Stimulated activated naive CD8-positive, alpha-beta T cell treated with anti-CD3 and anti-CD28 coated beads, Interleukin-15, amount 100 ng/mL, for 72 hours (primary cell): ENCODE data around the gene CSF2RB.

Source experiments
- ATAC-seq: fragments of 150-1000 bp; cut with Tn5 transposase; 2 replicates; pipeline ENCODE4 v1.10.0; 2021; ENCODE audit warnings: mild to moderate bottlenecking, moderate library complexity
- DNase-seq, 2 donors: peaks; one replicate each; pipeline ENCODE4 v3.0.0; 2021 to 2022
- H3K27ac Mint-ChIP-seq, 2 donors: one replicate each; pipeline ENCODE4 v1.8.0; 2022; ENCODE audit warnings: mild to moderate bottlenecking in 2 of 2, mixed read lengths in 2 of 2, moderate library complexity in 2 of 2
- H3K27me3 Mint-ChIP-seq: one replicate; pipeline ENCODE4 v1.8.0; 2022; ENCODE audit warnings: mixed read lengths
- H3K4me1 Mint-ChIP-seq: one replicate; pipeline ENCODE4 v1.8.0; 2022; ENCODE audit warnings: mild to moderate bottlenecking, mixed read lengths
- H3K4me3 Mint-ChIP-seq, 2 donors: one replicate each; pipeline ENCODE4 v1.8.0; 2022; ENCODE audit warnings: mild to moderate bottlenecking in 2 of 2, mixed read lengths in 2 of 2, moderate library complexity in 1 of 2
- H3K9me3 Mint-ChIP-seq, 2 donors: one replicate each; pipeline ENCODE4 v1.8.0; 2022; ENCODE audit warnings: mixed read lengths in 2 of 2

Gene CSF2RB

DNA sequence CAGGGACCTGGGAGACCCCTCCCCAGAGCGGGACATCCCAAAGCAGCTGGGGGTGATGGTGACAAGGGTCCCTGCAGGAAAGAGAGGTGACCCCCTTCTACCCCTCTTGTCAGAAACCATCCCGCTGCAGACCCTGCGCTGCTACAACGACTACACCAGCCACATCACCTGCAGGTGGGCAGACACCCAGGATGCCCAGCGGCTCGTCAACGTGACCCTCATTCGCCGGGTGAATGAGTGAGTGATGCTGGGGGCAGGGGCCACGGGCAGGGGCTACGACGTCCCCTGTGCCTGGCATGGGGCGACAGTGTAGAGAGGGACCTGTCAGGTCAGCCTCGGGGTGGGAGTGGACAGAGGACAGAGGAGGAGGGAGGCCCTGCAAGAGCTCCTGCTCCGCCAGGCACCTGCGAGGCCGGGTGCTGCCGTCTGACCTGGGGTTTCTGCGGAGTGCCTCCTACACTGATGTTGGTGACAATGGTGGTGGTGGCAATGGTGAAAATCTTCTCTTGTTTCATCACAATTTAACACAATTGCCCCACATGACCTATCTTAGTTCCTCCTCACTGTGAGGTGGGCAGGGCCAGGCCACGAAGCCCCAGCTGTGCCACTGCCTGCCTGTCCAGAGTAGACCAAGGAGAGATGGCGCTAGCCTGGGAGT lies 9.8 kb downstream of the CSF2RB start:
- no peak for DNase-seq
- Mint-ChIP-seq H3K9me3 (peaks cover 0 to 3% of the 10 kb centered on the region in 2 donors), H3K27me3 (peaks cover 55% of the 10 kb centered on the region), H3K4me1 (peaks cover 8% of the 10 kb centered on the region), H3K4me3 (no peak overlapping the region), H3K27ac (no peak overlapping the region)
- no peak for ATAC-seq

GRCh38 chr22:36924151-36924698 lies 10.8 kb downstream of the CSF2RB start:
- H3K9me3 Mint-ChIP-seq, result peaks cover 0 to 3% of the 10 kb centered on the region in 2 donors
- no peak for DNase-seq

GRCh38 chr22:36925388-36926290 lies 12.2 kb downstream of the CSF2RB start:
- H3K27me3 Mint-ChIP-seq, result peaks cover 42% of the 10 kb centered on the region

More at GRCh38 chr22:36924151-36924698, 10.8 kb downstream of the CSF2RB start:
- no peak overlapping the region for H3K4me3 Mint-ChIP-seq
- peaks cover 8% of the 10 kb centered on the region for H3K4me1 Mint-ChIP-seq
- no peak for ATAC-seq
- H3K27me3 Mint-ChIP-seq, result peaks cover 54% of the 10 kb centered on the region
- peak overlapping the region in 1 of 2 donors; percentile 5 for H3K27ac Mint-ChIP-seq

GRCh38 chr22:36926309-36926708 lies 12.9 kb downstream of the CSF2RB start:
- peaks cover 3% of the 10 kb centered on the region for H3K4me1 Mint-ChIP-seq
- ATAC-seq (no peak), DNase-seq (no peak)
- peak overlapping the region in 1 of 2 donors; percentile 92 for H3K27ac Mint-ChIP-seq
- H3K4me3 Mint-ChIP-seq, result no peak overlapping the region
- no peaks in the 10 kb centered on the region for H3K9me3 Mint-ChIP-seq
- peaks cover 35% of the 10 kb centered on the region for H3K27me3 Mint-ChIP-seq

More at GRCh38 chr22:36925388-36926290, 12.2 kb downstream of the CSF2RB start:
- DNase-seq (no peak), ATAC-seq (no peak)
- H3K27ac Mint-ChIP-seq, result peak overlapping the region; percentile 55 to 92
- H3K4me1 Mint-ChIP-seq, result peaks cover 8% of the 10 kb centered on the region
- no peaks in the 10 kb centered on the region for H3K9me3 Mint-ChIP-seq
- H3K4me3 Mint-ChIP-seq, result no peak overlapping the region

GRCh38 chr22:36926721-36927435 lies 13.4 kb downstream of the CSF2RB start:
- Mint-ChIP-seq H3K27ac (no peak overlapping the region), H3K9me3 (no peaks in the 10 kb centered on the region), H3K4me1 (no peaks in the 10 kb centered on the region), H3K27me3 (peaks cover 31% of the 10 kb centered on the region), H3K4me3 (no peak overlapping the region)
- ATAC-seq (no peak), DNase-seq (no peak)

GRCh38 chr22:36927671-36928070 lies 14.2 kb downstream of the CSF2RB start:
- no peaks in the 10 kb centered on the region for H3K9me3 Mint-ChIP-seq
- H3K27me3 Mint-ChIP-seq, result peaks cover 31% of the 10 kb centered on the region
- H3K4me1 Mint-ChIP-seq, result no peaks in the 10 kb centered on the region
- DNase-seq, result no peak
- no peak for ATAC-seq
- H3K27ac Mint-ChIP-seq, result no peak overlapping the region
- H3K4me3 Mint-ChIP-seq, result no peak overlapping the region

DNA sequence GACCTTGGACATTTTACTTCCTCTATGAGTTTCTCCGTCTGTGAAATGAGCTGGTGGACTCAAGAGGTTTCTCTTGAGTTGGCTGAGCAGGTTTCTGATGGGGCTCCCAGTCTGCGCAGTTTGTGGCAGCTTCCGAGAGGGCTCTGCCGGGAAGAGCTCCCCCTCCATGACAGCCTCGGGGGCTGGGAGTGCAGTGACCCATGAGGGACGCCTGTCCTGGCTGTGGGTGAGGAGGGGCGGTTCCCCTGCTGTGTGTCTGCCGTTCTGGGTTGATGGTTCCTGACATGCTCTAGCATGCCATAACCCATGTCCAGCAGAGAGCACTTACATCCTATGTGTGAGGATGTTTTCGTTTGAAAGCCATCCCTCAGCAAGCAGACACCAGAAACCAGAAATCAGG lies 14.8 kb downstream of the CSF2RB start:
- DNase-seq, result no peak
- H3K9me3 Mint-ChIP-seq, result no peaks in the 10 kb centered on the region
- peaks cover 31% of the 10 kb centered on the region for H3K27me3 Mint-ChIP-seq
- no peaks in the 10 kb centered on the region for H3K4me1 Mint-ChIP-seq
- no peak for ATAC-seq
- H3K4me3 Mint-ChIP-seq, result no peak overlapping the region
- no peak overlapping the region for H3K27ac Mint-ChIP-seq

GRCh38 chr22:36928786-36929535 lies 15.5 kb downstream of the CSF2RB start:
- H3K27me3 Mint-ChIP-seq, result peaks cover 31% of the 10 kb centered on the region
- H3K27ac Mint-ChIP-seq, result no peak overlapping the region
- ATAC-seq (no peak), DNase-seq (no peak)
- no peaks in the 10 kb centered on the region for H3K9me3 Mint-ChIP-seq
- H3K4me3 Mint-ChIP-seq, result no peak overlapping the region
- H3K4me1 Mint-ChIP-seq, result no peaks in the 10 kb centered on the region

- Mint-ChIP-seq H3K4me1 (no peaks in the 10 kb centered on the region), H3K27me3 (peaks cover 25% of the 10 kb centered on the region), H3K27ac (peak overlapping the region in 1 of 2 donors; percentile 93), H3K4me3 (no peak overlapping the region), H3K9me3 (no peaks in the 10 kb centered on the region)
- DNase-seq, result no peak
- no peak for ATAC-seq
Measured at GRCh38 chr22:36929621-36930020, 16.2 kb downstream of the CSF2RB start.

- DNase-seq, result no peak
- Mint-ChIP-seq H3K4me1 (no peaks in the 10 kb centered on the region), H3K9me3 (no peaks in the 10 kb centered on the region), H3K27ac (peak overlapping the region in 1 of 2 donors; percentile 15), H3K27me3 (peaks cover 18% of the 10 kb centered on the region), H3K4me3 (no peak overlapping the region)
- no peak for ATAC-seq
Measured at GRCh38 chr22:36930041-36930935, 16.9 kb downstream of the CSF2RB start.

DNA sequence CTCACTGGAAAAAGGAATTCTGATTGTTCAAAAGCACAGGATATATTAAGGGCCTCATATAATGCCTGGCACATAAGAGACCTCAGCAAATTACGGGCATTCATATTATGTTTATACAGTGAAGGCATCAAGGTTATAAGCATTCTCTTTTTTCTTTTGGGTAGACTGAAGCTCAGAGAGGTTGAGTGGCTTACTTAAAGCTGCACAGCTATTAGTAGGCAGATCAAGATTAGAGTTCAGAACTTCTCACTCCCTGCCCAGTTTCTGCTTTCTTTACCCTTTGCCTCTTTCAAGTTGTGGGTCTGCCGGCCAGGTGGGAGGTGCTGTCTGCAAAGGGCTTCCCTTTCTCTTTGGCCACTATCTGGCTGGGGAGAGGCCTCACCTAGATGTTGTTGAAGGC lies 18.0 kb downstream of the CSF2RB start:
- Mint-ChIP-seq H3K9me3 (no peaks in the 10 kb centered on the region), H3K27ac (peak overlapping the region in 1 of 2 donors; percentile 68), H3K4me3 (no peak overlapping the region), H3K27me3 (peaks cover 11% of the 10 kb centered on the region), H3K4me1 (no peaks in the 10 kb centered on the region)
- DNase-seq (no peak), ATAC-seq (no peak)

- no peak overlapping the region for H3K4me3 Mint-ChIP-seq
- no peaks in the 10 kb centered on the region for H3K27me3 Mint-ChIP-seq
- no peak overlapping the region for H3K27ac Mint-ChIP-seq
- H3K9me3 Mint-ChIP-seq, result no peaks in the 10 kb centered on the region
- no peak for ATAC-seq
- DNase-seq, result no peak
- H3K4me1 Mint-ChIP-seq, result peaks cover 6% of the 10 kb centered on the region
Measured at GRCh38 chr22:36933629-36934417, 20.4 kb downstream of the CSF2RB start.

- no peaks in the 10 kb centered on the region for H3K9me3 Mint-ChIP-seq
- H3K4me1 Mint-ChIP-seq, result peaks cover 6% of the 10 kb centered on the region
- peak overlapping the region; percentile 5 to 53 for H3K27ac Mint-ChIP-seq
- no peak for ATAC-seq
- no peaks in the 10 kb centered on the region for H3K27me3 Mint-ChIP-seq
- DNase-seq, result no peak
- H3K4me3 Mint-ChIP-seq, result no peak overlapping the region
Measured at GRCh38 chr22:36934418-36935312, 21.2 kb downstream of the CSF2RB start.
